Stimulated activated CD4-positive, alpha-beta T cell treated with anti-CD3 and anti-CD28 coated beads, TNF-alpha, amount 100 ng/mL, for 24 hours (primary cell): ENCODE data around the gene SMC1B.
"Not testable (repeated sequence)": the region's sequence is repeated elsewhere in the genome, so short reads cannot be mapped to it uniquely, and the experiment has no call there.

Source experiments
- DNase-seq, 3 experiments: peaks; one replicate each; pipeline ENCODE4 v3.0.0-alpha.2; 2020; ENCODE audit warnings: low read depth in 3 of 3

SMC1B gene

DNA sequence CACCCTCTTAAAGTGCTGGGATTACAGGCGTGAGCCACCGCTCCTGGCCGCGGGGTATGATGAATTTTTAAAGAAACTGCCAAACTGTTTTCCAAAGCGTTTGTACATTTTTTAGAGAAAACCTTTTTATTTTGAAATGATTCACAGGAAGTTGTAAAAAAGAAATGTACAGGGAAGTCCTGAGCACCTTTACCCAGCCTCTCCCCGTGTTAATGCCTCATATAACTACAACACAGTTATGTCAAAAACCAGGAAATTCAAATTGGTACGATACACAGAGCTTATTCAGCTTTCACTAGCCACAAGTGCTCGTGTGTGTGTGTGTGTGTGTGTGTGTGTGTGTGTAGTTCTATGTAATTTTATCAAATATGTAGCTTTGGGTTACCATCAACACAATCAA is 110.6 kb downstream of the SMC1B start:
- DNase-seq = no peak

DNA sequence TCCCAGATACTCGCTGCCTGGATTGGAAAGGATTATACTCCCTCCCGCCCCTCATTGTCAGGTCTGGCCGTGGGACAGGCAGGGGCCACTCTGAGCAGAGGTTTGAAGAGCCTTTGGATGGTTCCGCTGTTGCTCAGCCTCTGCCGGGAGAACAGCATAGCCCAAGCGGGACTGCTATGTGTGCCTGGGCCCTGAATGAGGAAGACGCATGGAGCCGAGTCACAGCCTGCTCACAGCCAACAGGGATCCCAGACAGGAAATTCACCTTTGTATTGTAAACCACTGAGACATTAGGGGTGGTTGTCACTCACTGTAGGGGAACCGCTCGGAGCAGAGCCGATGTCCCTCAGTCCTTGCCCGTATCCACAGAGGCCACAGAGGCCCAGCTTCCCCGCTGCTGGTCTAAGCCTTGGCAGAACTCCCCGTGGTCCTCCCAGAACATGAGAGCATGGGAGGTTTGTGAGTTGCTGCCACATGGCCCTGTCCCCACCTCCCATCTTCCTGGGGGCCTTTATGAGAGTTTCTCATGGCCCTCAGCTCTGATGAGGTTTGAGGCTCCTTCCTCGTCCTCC is 114.4 kb downstream of the SMC1B start:
- no peak for DNase-seq

DNA sequence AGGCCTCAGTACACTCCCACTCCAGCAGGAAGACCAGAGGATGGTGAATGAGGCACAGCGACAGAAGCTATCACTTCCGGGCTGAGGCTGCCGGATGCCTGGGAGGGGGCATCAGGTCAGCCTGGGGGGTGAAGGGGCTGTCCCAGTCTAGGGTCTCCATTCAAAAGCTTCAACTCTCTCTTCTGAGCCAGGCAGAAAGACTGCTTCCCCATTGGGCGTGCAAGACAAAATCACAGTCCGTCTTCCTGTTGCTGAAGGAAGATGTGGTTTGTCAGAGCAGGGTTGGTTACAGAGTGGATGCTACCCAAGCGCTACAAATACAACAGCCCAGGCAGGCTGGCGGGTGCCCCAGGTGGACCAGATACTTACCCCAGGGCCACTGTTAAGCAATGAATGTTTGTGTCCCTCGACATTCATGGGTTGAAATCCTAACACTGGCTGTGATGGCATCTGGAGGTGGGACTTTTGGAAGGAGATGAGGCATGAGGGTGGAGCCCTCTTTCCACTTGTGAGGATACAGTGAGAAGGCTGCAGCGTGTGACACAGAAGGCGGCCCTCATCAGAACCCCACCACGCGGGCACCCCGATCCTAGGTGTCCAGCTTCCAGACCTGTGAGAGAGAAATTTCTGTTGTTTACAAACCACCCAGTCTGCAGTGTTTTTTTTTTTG is 116.6 kb downstream of the SMC1B start:
- DNase-seq = no peak

DNA sequence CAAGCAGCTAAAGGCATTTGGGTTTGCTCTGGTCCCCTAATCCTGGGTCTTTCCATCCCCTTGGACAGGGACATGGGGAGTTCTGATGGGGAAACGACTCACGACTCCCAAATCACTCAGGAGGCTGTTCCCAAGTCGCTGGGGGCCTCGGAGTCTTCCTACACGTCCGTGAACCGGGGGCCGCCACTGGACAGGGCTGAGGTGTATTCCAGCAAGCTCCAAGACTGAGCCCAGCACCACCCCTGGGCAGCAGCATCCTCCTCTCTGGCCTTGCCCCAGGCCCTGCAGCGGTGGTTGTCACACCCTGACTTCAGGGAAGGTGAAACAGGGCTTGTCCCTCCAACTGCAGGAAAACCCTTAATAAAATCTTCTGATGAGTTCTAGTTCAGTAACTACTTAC is 117.9 kb downstream of the SMC1B start:
- DNase-seq = no peak

DNA sequence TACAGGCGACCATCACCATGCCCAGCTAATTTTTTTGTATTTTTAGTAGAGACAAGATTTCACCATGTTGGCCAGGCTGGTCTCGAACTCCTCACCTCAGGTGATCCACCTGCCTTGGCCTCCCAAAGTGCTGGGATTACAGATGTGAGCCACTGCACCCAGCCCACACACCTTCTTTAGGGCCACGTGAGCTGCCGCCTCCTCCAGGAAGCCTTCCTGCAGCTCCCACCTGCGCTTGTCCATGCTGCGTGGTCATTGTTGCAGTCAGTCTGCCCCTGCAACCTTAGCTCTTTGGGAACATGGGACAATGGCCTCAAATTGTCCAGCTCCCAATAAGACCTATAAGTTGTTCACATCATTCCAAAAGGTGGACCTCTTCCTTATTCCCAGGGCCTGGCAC is 118.4 kb downstream of the SMC1B start:
- DNase-seq = not testable (repeated sequence)
